Caco-2 (cell line): ENCODE results near the gene GANAB. TPM values are rescaled to one million over a fixed set of nuclear protein-coding genes. Genes with fewer than 3 reads are reported as not detected.
A peak's percentile ranks its signal among the peaks of the same experiment; 100 is the strongest.

Experiments used
- BruUV-seq: library from RNA; stranded (reverse); fragments of 400-500 nt; replicated peaks from 2 replicates; lab custom pipeline; 2021; lab: Mats Ljungman, UMichigan
- CTCF ChIA-PET: fragments of 300-600 bp; sonication (Branson Sonifier 250); formaldehyde crosslinking; loops from one replicate; lab custom pipeline; 2022; ENCODE audit warnings: antibody characterized with exemption; lab: Charles Lee
- POLR2A ChIA-PET: fragments of 300-600 bp; sonication (Branson Sonifier 250); formaldehyde crosslinking; loops from one replicate; lab custom pipeline; 2022; ENCODE audit warnings: antibody characterized with exemption; lab: Charles Lee
- DNase-seq, 2 experiments: peaks; one replicate each; pipeline versions ENCODE4 v3.0.0 to v3.0.0-alpha.2; 2020 to 2022
- H3K27me3 ChIP-seq: replicated peaks from 2 replicates; pipeline ENCODE4 v1.6.0; 2011; ENCODE audit warnings: low read length; ENCODE audit not compliant: control insufficient read depth, insufficient read depth
- H3K36me3 ChIP-seq: 2 replicates; pipeline ENCODE4 v1.5.1; 2011; ENCODE audit warnings: low read length; ENCODE audit not compliant: control insufficient read depth, insufficient read depth
- H3K4me1 ChIP-seq: fragments of 250-450 bp; sonication (Bioruptor Pico); 2 replicates; pipeline ENCODE4 v1.5.1; 2020; ENCODE audit warnings: mild to moderate bottlenecking
- H3K4me3 ChIP-seq: 2 replicates; pipeline ENCODE4 v1.5.1; 2011; ENCODE audit warnings: low read depth, mild to moderate bottlenecking, control low read depth, low read length
- H3K9me3 ChIP-seq: fragments of 250-450 bp; sonication (Bioruptor Pico); 2 replicates; pipeline ENCODE4 v1.5.1; 2020; ENCODE audit warnings: mild to moderate bottlenecking, moderate library complexity
- H3K27ac Mint-ChIP-seq: one replicate; pipeline ENCODE4 v1.8.0; 2022; ENCODE audit warnings: mixed read lengths; ENCODE audit not compliant: unreplicated experiment
- H3K27me3 Mint-ChIP-seq: one replicate; pipeline ENCODE4 v1.8.0; 2022; ENCODE audit warnings: mixed read lengths; ENCODE audit not compliant: insufficient read depth, unreplicated experiment
- H3K36me3 Mint-ChIP-seq: one replicate; pipeline ENCODE4 v1.8.0; 2022; ENCODE audit warnings: mild to moderate bottlenecking, mixed read lengths; ENCODE audit not compliant: insufficient read depth, unreplicated experiment
- H3K4me1 Mint-ChIP-seq: one replicate; pipeline ENCODE4 v1.8.0; 2022; ENCODE audit warnings: low read depth, mixed read lengths; ENCODE audit not compliant: unreplicated experiment
- H3K4me3 Mint-ChIP-seq: one replicate; pipeline ENCODE4 v1.8.0; 2022; ENCODE audit warnings: mild to moderate bottlenecking, moderate library complexity, mixed read lengths; ENCODE audit not compliant: unreplicated experiment
- H3K9me3 Mint-ChIP-seq: one replicate; pipeline ENCODE4 v1.8.0; 2022; ENCODE audit warnings: mixed read lengths; ENCODE audit not compliant: unreplicated experiment
- intact Hi-C: fragments of 100-400 bp; cut with micrococcal nuclease; formaldehyde crosslinking; loops from one replicate; pipeline ENCODE4 v1.10.0; 2022; ENCODE audit not compliant: unreplicated experiment
- total RNA-seq: library from RNA; stranded (reverse); gene quantifications from 2 replicates; pipeline ENCODE4 v1.2.3, GENCODE V29; 2022
- TF ChIP-seq, protein P1 (sequence below), 2 experiments: fragments of 200-600 bp in 1 of 2; IDR thresholded peaks; 1 replicate in 1 of 2; 2 replicates in 1 of 2; pipeline versions ENCODE4 v1.5.1 to v1.8.0; 2011 to 2022; ENCODE audit warnings: antibody characterized with exemption in 1 of 2, control low read depth in 1 of 2, inconsistent platforms in 1 of 2, low read depth in 1 of 2, low read length in 1 of 2, mild to moderate bottlenecking in 1 of 2, moderate library complexity in 1 of 2; ENCODE audit not compliant: insufficient read depth in 1 of 2, severe bottlenecking in 1 of 2, unreplicated experiment in 1 of 2

Gene GANAB
- total RNA-seq, 1 experiment from 2014 or later, result 442 TPM

DNA sequence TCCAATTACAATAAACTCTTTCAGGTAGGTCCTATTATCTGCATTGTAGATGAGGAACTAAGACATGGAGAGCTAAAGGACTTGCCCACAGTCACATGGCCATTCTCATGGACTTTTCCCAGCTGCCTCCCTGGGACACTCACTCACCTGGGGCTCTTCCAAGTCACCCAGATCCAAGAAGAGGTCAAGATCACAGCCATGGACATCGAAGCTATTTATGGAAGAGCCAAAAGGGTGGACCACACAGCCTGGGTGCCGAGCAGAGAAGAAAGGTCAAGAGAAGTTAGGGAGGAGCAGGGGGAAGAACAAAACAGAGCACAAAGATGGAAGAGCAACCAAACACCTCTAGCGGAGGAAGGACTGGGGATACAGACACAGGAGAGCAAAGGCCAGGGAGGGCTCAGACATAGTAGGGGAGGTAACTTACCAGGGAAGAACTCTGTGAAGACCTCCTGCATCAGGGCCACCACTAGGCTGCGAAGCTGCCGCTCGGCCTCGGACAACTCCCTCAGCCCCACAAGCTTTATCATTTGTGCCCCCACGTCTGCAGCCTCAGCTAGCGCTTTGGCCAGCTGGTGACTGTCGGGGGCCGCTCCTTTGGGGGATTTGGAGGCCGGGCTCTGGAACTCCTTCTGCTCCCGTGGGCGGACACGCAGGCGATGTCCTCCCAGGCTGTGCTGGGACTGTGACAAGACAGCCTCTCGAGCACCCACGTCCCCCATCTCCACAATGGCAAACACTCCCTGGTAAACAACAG lies 65.3 kb downstream of the GANAB start:
- Mint-ChIP-seq H3K9me3 (no peaks in the 10 kb centered on the region), H3K27me3 (no peaks in the 10 kb centered on the region), H3K36me3 (peaks cover 76% of the 10 kb centered on the region), H3K4me1 (peaks cover 22% of the 10 kb centered on the region), H3K4me3 (no peak overlapping the region), H3K27ac (no peak overlapping the region)
- Histone ChIP-seq H3K9me3 (no peaks in the 10 kb centered on the region), H3K4me3 (no peak overlapping the region), H3K27me3 (no peaks in the 10 kb centered on the region), H3K4me1 (no peaks in the 10 kb centered on the region), H3K36me3 (peaks cover 5% of the 10 kb centered on the region; the same call in 1 of the 2 replicates)
- TF ChIP-seq, protein P1, sequence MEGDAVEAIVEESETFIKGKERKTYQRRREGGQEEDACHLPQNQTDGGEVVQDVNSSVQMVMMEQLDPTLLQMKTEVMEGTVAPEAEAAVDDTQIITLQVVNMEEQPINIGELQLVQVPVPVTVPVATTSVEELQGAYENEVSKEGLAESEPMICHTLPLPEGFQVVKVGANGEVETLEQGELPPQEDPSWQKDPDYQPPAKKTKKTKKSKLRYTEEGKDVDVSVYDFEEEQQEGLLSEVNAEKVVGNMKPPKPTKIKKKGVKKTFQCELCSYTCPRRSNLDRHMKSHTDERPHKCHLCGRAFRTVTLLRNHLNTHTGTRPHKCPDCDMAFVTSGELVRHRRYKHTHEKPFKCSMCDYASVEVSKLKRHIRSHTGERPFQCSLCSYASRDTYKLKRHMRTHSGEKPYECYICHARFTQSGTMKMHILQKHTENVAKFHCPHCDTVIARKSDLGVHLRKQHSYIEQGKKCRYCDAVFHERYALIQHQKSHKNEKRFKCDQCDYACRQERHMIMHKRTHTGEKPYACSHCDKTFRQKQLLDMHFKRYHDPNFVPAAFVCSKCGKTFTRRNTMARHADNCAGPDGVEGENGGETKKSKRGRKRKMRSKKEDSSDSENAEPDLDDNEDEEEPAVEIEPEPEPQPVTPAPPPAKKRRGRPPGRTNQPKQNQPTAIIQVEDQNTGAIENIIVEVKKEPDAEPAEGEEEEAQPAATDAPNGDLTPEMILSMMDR (IDR thresholded peaks at IDR 0.05; ENCODE audit: insufficient read depth in 1 of 2, low read depth in 1 of 2, low read length in 1 of 2, severe bottlenecking in 1 of 2, unreplicated experiment in 1 of 2), result no peak
- no TSS peak for BruUV-seq
- CTCF ChIA-PET, result interaction anchor here (1.0 kb wide), 1 partner anchor 10 kb away, joined by 4 read pairs; the partner anchor contains the start of gene TUT1
- no peak for DNase-seq
- POLR2A ChIA-PET, result interaction anchor here (0.5 kb wide), 1 partner anchor 82 kb away, joined by 3 read pairs; no protein-coding TSS in a partner anchor
- intact Hi-C loops, result no loop called here

DNA sequence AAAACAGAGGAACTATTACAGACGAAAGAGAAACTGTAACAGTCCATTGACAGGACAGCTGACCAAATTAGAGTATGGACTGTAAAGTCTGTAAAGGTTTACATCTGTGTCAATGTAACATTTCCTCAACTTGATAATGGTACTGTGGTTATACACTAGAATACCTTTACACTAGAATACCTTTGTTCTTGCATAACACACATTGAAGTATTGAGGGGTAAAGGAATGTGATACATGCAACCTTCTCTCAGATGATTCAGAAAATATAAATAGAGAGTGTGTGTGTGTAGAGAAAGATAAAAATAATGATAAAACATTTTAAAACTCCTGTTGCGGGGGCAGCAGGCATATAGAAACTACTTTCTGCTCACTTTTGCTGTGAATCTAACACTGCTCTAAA lies 67.2 kb downstream of the GANAB start:
- CTCF ChIA-PET, result no interaction called here
- no peak for DNase-seq
- Mint-ChIP-seq H3K4me1 (peaks cover 38% of the 10 kb centered on the region), H3K27ac (no peak overlapping the region), H3K36me3 (peaks cover 74% of the 10 kb centered on the region), H3K9me3 (no peaks in the 10 kb centered on the region), H3K4me3 (no peak overlapping the region), H3K27me3 (no peaks in the 10 kb centered on the region)
- TF ChIP-seq, protein P1 (IDR thresholded peaks at IDR 0.05; ENCODE audit: insufficient read depth in 1 of 2, low read depth in 1 of 2, low read length in 1 of 2, severe bottlenecking in 1 of 2, unreplicated experiment in 1 of 2), result no peak
- no peak overlapping the region for H3K4me3 ChIP-seq
- intact Hi-C loops, result no loop called here
- H3K36me3 ChIP-seq, result peaks cover 3% of the 10 kb centered on the region; the same call in 1 of the 2 replicates
- no peaks in the 10 kb centered on the region for H3K27me3 ChIP-seq
- POLR2A ChIA-PET, result interaction anchor here (1.3 kb wide), 1 partner anchor 12 kb away, joined by 3 read pairs; the partner anchor contains the start of gene TUT1
- no TSS peak for BruUV-seq
- H3K9me3 ChIP-seq, result no peaks in the 10 kb centered on the region
- peaks cover 7% of the 10 kb centered on the region; the same call in 1 of the 2 replicates for H3K4me1 ChIP-seq

DNA sequence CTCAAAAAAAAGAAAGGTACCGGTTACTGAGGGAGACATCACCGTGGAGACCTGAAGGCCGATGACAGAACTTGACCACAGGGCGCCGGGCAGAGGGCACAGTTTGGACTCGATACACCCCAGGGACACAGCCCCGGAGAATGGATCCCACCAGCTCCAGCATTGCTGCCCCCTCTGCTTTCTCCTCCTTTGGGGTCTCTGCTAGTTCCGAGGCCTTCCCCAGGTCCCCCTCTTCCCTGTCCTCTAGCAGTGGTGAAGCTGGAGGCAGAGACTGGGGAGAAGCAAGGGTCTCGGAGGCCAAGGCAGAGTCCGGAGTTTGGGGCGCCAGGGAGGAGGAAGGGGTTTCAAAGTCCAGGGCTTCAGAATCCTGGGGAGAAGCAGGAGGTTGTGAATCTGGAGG lies 67.9 kb downstream of the GANAB start:
- H3K9me3 ChIP-seq, result no peaks in the 10 kb centered on the region
- ChIA-PET POLR2A (interaction anchor here (0.6 to 1.3 kb wide), 3 partner anchors 9 to 122 kb away, joined by 3 to 4 read pairs (median 3); partner anchors contain the start of gene TUT1), CTCF (no interaction called here)
- peaks cover 3% of the 10 kb centered on the region; the same call in 1 of the 2 replicates for H3K36me3 ChIP-seq
- no peak for DNase-seq
- Mint-ChIP-seq H3K27ac (peak overlapping the region; percentile 27), H3K4me1 (peaks cover 38% of the 10 kb centered on the region), H3K9me3 (no peaks in the 10 kb centered on the region), H3K4me3 (no peak overlapping the region), H3K36me3 (peaks cover 74% of the 10 kb centered on the region), H3K27me3 (no peaks in the 10 kb centered on the region)
- no peaks in the 10 kb centered on the region for H3K27me3 ChIP-seq
- H3K4me1 ChIP-seq, result peaks cover 7% of the 10 kb centered on the region; the same call in 1 of the 2 replicates
- no peak overlapping the region for H3K4me3 ChIP-seq
- BruUV-seq, result no TSS peak
- TF ChIP-seq, protein P1 (IDR thresholded peaks at IDR 0.05; ENCODE audit: insufficient read depth in 1 of 2, low read depth in 1 of 2, low read length in 1 of 2, severe bottlenecking in 1 of 2, unreplicated experiment in 1 of 2), result no peak
- intact Hi-C loops, result no loop called here
